ENCODE results near the gene CPA3.

CPA3 gene

GRCh38 chr3:148916132-148916531 lies 51.0 kb downstream of the CPA3 start:
- no peak for DNase-seq (ENCODE audit: low spot score)

DNA sequence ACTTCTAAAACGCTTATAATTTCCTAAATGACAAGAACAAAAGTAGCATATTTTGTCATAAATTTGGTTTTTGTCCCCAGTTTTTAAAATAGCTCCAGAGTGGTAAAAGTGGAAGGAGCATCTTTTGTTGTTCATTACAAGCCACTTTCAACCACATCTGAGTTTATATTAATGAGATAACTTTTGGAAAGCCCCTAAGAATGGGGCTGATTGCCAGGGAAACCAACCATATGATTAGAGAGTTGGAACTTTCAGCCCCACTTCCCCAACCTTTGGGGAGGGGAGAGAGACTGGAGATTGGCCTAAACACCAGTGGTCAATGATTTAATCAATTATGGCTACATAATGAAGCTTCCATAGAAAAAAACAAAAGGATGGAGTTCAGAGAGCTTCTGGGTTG lies 57.4 kb downstream of the CPA3 start:
- DNase-seq (ENCODE audit: low spot score): no peak

GRCh38 chr3:148923592-148923991 lies 58.5 kb downstream of the CPA3 start:
- DNase-seq (ENCODE audit: low spot score): no peak

DNA sequence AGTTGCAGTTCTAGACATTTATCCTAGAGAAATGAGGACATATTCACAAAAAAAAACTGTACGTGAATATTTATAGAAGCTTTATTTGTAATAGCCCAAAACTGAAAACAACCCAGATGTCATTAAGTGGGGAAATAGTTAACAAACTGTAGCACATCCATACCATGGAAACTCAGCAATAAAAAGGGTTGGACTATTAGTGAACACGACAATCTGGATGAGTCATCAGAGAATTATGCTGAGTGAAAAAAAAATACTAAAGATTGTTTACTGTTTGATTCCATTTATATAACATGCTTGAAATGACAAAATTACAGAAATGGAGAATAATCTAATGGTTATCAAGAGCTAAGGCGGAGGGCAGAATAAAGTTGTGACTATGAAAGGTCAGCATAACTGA lies 59.5 kb downstream of the CPA3 start:
- DNase-seq (ENCODE audit: low spot score): no peak

DNA sequence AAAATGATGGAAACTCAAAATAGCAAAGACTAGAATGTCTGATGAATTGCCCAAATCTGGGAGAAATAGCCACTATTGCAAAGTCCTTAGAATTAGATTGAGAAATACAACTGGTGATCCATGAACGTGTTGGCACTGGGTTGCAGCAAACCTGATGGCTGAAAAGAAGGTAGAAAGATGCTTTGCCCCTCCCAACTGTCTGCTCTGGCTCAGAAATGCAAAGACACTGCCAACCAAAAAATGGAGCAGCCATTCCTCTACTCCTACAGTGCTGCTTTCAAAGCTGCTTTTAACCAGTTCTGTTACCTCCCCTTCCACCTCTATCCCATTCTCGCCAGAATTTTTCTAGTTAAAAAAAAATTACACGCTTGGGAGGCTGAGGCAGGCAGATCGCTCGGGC lies 60.7 kb downstream of the CPA3 start:
- DNase-seq (ENCODE audit: low spot score): no peak

GRCh38 chr3:148930752-148931151 lies 65.7 kb downstream of the CPA3 start:
- no peak for DNase-seq (ENCODE audit: low spot score)

DNA sequence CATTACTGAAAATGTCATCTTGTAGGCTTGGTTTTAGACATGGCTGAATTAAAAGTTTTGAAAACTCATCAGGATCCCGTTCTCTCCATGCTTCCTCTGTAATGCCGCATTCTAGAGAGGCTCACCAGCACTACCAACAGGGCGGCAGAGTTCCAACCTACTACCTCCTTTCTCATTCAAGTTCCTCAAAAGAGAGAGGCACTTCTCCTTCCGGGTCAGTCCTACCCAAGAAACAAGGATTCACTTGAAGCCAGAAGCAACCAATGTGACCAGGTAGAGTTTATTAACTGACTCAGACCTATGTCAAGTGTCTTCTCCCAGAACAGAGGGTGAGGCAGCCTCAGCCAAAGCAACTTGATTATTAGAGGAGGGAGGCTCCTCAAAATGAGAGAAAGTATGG lies 66.5 kb downstream of the CPA3 start:
- DNase-seq (ENCODE audit: low spot score): no peak

GRCh38 chr3:148932972-148933371 lies 67.9 kb downstream of the CPA3 start:
- no peak for DNase-seq (ENCODE audit: low spot score)

GRCh38 chr3:148937467-148938255 lies 72.6 kb downstream of the CPA3 start:
- no peak for DNase-seq (ENCODE audit: low spot score)

- DNase-seq (ENCODE audit: low spot score): no peak
Observed at GRCh38 chr3:148938306-148938705, 73.2 kb downstream of the CPA3 start.

DNA sequence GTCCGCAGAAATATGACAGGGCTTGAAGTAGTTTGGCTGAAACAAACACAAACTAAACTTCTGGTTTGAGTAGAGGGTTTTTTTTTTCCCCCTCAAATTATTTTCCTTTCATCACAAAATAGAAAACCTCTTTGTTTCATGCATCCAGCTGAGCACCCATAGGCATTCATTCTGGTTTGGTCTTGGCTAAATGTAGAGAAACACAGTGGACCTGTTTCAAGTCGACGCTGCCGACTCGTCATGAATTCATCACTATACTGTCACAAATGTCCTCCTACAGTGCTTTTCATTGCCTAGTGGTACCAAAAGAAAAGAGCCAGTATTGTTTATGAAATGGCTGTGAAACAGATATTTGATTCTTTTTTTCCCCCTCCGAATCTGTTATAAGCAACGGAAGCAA lies 73.8 kb downstream of the CPA3 start:
- no peak for DNase-seq (ENCODE audit: low spot score)

- no peak for DNase-seq (ENCODE audit: low spot score)
Observed at GRCh38 chr3:148940983-148941382, 75.9 kb downstream of the CPA3 start.

- peak; percentile 71 for DNase-seq (ENCODE audit: low spot score)
Observed at GRCh38 chr3:148943506-148944205, 78.6 kb downstream of the CPA3 start.

GRCh38 chr3:148945116-148945515 lies 80.0 kb downstream of the CPA3 start:
- DNase-seq (ENCODE audit: low spot score): no peak
